HG02870 (cell line): ENCODE results near the gene ODF2.

Experiments used
- ATAC-seq: cut with Tn5 transposase; IDR thresholded peaks from one replicate; pipeline ENCODE4 v1.9.1; 2021; ENCODE audit warnings: mild to moderate bottlenecking, moderate library complexity; ENCODE audit not compliant: unreplicated experiment

ODF2 gene

DNA sequence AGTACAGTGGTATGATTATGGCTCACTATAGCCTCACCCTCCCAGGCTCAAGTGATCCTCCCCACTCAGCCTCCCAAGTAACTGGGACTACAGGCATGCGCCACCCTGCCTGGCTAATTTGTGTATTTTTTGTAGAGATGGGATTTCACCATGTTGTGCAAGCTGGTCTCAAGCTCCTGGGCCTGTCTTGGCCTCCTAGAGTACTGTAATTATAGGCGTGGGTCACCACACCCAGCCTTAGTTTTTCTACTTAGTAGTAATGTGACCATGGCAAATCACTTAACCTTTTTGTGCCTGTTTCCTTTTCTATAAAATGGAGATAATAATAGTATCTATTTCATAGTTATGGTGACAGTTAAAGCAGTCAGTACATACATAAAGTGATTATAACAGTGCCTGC lies 70.9 kb downstream of the ODF2 start:
- ATAC-seq: no peak

DNA sequence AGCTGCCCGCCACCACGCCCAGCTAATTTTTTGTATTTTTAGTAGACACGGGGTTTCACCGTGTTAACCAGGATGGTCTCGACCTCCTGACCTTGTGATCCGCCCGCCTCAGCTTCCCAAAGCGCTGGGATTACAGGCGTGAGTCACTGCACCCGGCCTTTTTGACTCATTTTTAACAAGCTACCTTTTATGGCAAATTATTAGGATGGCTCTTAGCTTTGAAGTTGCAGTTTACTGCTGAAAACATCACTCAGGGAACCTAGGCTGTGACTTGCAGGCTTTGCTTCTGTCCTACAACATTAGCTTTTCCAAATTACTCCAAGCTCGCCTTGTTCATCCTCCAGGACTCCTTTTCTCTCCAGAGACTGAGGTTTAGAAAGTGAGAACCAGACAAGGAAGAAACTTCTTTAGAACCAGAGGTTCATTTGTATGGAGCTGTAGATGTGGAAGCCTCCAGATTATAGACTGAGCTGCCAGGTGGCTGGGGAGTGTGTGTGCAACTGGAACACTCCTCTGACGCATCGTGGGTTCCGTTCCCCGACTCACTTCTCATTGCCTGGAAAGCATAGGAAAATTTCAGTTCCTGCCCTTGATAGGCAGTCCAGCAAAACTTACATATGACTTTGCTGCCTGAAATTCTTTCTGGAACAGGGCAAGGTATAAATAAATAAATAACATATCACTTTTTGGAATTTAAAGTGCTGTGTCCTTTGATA lies 72.8 kb downstream of the ODF2 start:
- no peak for ATAC-seq

- no peak for ATAC-seq
These were observed 73.4 kb downstream of the ODF2 start for GRCh38 chr9:128529191-128529590.

DNA sequence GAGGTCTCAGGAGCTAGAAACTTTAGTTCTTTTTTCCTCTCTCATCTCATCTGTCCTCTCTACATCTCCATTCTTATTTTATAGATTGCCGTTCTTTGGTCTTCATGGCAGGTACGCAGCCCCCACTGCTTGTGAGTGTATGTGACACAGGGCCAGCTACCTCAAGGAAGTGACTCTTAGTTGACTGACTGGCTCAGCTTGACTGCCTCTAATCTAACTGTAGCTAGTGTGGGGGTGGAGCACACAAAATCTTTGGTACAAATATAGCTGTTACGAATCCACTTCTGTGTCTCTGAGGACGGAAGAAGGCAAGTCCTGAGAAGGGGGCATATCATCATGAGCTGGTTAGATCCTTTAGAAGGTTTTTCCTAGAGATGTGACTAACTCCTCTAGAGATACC lies 76.8 kb downstream of the ODF2 start:
- no peak for ATAC-seq

GRCh38 chr9:128540634-128541360 lies 85.0 kb downstream of the ODF2 start:
- ATAC-seq: no peak

DNA sequence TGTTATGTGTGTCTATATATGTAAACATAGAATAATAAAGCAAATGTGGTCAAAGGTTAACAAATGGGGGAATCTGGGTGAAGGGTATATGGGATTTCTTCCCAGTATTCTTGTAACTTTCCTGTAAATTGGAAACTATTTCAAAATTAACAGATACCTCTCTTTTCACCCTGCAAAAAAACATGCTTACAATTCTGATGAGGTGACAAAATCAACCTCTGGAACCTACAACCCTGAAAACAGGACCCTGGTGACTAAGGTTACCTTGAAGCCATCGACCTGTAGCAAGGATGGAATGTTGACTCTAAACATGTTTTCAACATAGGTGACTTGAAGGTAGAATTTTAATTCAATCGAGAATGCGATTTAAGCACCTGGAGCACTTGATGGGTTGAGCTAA lies 90.7 kb downstream of the ODF2 start:
- ATAC-seq: no peak

DNA sequence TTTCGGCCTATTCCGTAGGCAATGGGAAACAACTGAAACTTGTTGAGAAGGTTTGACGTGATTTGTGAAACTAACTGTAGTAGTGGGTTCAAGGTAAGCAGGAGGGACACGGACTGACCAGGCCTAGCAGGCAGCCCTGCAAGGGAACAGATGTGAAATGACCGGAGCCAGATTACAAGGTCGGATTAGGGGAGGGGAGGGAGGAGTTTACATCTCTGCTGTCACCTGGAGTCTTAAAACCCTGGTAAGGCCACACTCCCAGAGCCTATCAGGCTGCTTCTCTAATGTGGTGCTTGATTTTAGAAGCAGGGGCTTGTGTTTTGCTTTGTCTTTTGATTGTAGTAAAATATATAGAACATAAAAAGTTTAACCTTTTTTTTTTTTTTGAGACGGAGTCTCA lies 93.1 kb downstream of the ODF2 start:
- no peak for ATAC-seq

DNA sequence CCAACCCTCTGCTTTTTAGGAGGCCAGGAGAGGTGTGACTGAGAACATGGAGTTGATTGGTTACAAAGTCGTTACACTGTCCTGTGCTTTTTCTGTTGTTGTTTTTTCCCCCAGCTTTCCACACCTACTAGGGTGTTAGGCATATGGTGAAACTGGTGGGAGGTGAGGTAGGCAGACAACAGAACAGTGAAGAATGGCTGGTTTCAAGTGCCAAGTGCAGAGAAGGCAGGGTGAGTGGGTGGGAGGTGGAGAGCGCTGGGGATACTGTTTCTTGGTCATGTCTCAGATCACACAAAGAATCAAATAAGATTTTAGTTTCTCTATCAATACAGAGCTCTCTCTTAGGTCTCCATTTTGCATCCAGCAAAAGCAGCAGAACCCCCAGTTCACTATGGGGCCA lies 94.4 kb downstream of the ODF2 start:
- no peak for ATAC-seq
